ENCODE data around the gene SLC35F2. TPM values are rescaled to one million over a fixed set of nuclear protein-coding genes. Genes with fewer than 3 reads are reported as not detected.
A peak's percentile ranks its signal among the peaks of the same experiment; 100 is the strongest.

Gene SLC35F2
- total RNA-seq, 2 donors from 2014 or later = 18.8 to 23.6 TPM

- peaks cover 25% of the 10 kb centered on the region for H3K4me1 Mint-ChIP-seq
- no peak for DNase-seq
- no peaks in the 10 kb centered on the region for H3K36me3 ChIP-seq (ENCODE audit: control insufficient read depth, insufficient read depth, low read length)
- no peaks in the 10 kb centered on the region for H3K9me3 ChIP-seq (ENCODE audit: control insufficient read depth, low read length)
- no peaks in the 10 kb centered on the region for H3K27me3 Mint-ChIP-seq (ENCODE audit: insufficient read depth)
- no peak overlapping the region for H3K27ac ChIP-seq (ENCODE audit: low read depth, low read length)
- H3K27me3 ChIP-seq (ENCODE audit: control insufficient read depth, insufficient read depth, low read length, poor library complexity, severe bottlenecking) = no peaks in the 10 kb centered on the region
- no peaks in the 10 kb centered on the region for H3K36me3 Mint-ChIP-seq (ENCODE audit: low read depth)
- no peak overlapping the region for H3K9ac ChIP-seq (ENCODE audit: extremely low read depth, low read length, poor library complexity, severe bottlenecking)
- no peak overlapping the region for H3K4me3 ChIP-seq (ENCODE audit: low read length)
- no peak overlapping the region for H3K27ac Mint-ChIP-seq
- H3K4me3 Mint-ChIP-seq = no peak overlapping the region
- TF ChIP-seq, protein P1, sequence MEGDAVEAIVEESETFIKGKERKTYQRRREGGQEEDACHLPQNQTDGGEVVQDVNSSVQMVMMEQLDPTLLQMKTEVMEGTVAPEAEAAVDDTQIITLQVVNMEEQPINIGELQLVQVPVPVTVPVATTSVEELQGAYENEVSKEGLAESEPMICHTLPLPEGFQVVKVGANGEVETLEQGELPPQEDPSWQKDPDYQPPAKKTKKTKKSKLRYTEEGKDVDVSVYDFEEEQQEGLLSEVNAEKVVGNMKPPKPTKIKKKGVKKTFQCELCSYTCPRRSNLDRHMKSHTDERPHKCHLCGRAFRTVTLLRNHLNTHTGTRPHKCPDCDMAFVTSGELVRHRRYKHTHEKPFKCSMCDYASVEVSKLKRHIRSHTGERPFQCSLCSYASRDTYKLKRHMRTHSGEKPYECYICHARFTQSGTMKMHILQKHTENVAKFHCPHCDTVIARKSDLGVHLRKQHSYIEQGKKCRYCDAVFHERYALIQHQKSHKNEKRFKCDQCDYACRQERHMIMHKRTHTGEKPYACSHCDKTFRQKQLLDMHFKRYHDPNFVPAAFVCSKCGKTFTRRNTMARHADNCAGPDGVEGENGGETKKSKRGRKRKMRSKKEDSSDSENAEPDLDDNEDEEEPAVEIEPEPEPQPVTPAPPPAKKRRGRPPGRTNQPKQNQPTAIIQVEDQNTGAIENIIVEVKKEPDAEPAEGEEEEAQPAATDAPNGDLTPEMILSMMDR (conservative IDR thresholded peaks at IDR 0.05) = no peak
- no peaks in the 10 kb centered on the region for H3K4me1 ChIP-seq (ENCODE audit: control insufficient read depth, insufficient read depth, low read length)
- H3K9me3 Mint-ChIP-seq = no peaks in the 10 kb centered on the region
Observed at GRCh38 chr11:107849790-107850189, 8.8 kb downstream of the SLC35F2 start.

DNA sequence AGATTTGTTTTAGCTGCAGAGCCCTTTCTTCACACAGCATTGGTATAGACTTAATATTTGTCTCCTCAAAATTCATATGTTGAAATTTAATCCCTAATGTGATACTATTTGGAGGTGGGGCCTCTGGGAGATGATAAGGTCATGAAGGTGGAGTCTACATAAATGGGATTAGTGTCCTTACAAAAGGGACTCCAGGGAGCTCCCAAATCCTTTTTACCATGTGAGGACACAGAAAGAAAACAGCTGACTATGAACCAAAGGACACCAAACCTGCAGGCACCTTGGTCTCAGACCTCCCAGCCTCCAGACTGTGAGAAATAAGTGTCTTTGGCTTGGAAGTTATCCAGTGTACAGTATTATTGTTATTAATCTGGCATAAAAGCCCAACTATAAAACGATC is 10.2 kb downstream of the SLC35F2 start:
- H3K36me3 ChIP-seq (ENCODE audit: control insufficient read depth, insufficient read depth, low read length) = no peaks in the 10 kb centered on the region
- Mint-ChIP-seq H3K4me1 (peaks cover 25% of the 10 kb centered on the region), H3K9me3 (no peaks in the 10 kb centered on the region), H3K27me3 (ENCODE audit: insufficient read depth) (no peaks in the 10 kb centered on the region), H3K27ac (no peak overlapping the region), H3K4me3 (no peak overlapping the region), H3K36me3 (ENCODE audit: low read depth) (no peaks in the 10 kb centered on the region)
- peak overlapping the region; percentile 13 for H3K4me3 ChIP-seq (ENCODE audit: low read length)
- H3K27me3 ChIP-seq (ENCODE audit: control insufficient read depth, insufficient read depth, low read length, poor library complexity, severe bottlenecking) = no peaks in the 10 kb centered on the region
- no peak for DNase-seq
- no peak overlapping the region for H3K27ac ChIP-seq (ENCODE audit: low read depth, low read length)
- 88% methylated on average over 1 of the region's 1 CpG; no CpG with 5 or more reads in 1 of the 2 experiments for WGBS, 2 experiments (ENCODE audit: insufficient coverage in 1 of 2, insufficient read length in 1 of 2)
- H3K9ac ChIP-seq (ENCODE audit: extremely low read depth, low read length, poor library complexity, severe bottlenecking) = no peak overlapping the region
- TF ChIP-seq, protein P1 (conservative IDR thresholded peaks at IDR 0.05) = no peak
- H3K4me1 ChIP-seq (ENCODE audit: control insufficient read depth, insufficient read depth, low read length) = no peaks in the 10 kb centered on the region
- no peaks in the 10 kb centered on the region for H3K9me3 ChIP-seq (ENCODE audit: control insufficient read depth, low read length)

- no peak overlapping the region for H3K27ac ChIP-seq (ENCODE audit: low read depth, low read length)
- Mint-ChIP-seq H3K27me3 (ENCODE audit: insufficient read depth) (no peaks in the 10 kb centered on the region), H3K4me1 (peaks cover 25% of the 10 kb centered on the region), H3K9me3 (no peaks in the 10 kb centered on the region), H3K36me3 (ENCODE audit: low read depth) (no peaks in the 10 kb centered on the region), H3K4me3 (no peak overlapping the region), H3K27ac (no peak overlapping the region)
- no peak overlapping the region for H3K9ac ChIP-seq (ENCODE audit: extremely low read depth, low read length, poor library complexity, severe bottlenecking)
- H3K27me3 ChIP-seq (ENCODE audit: control insufficient read depth, insufficient read depth, low read length, poor library complexity, severe bottlenecking) = no peaks in the 10 kb centered on the region
- no peak for DNase-seq
- no peaks in the 10 kb centered on the region for H3K9me3 ChIP-seq (ENCODE audit: control insufficient read depth, low read length)
- H3K4me3 ChIP-seq (ENCODE audit: low read length) = no peak overlapping the region
- TF ChIP-seq, protein P1 (conservative IDR thresholded peaks at IDR 0.05) = no peak
- no peaks in the 10 kb centered on the region for H3K4me1 ChIP-seq (ENCODE audit: control insufficient read depth, insufficient read depth, low read length)
- WGBS, 2 experiments (ENCODE audit: insufficient coverage in 1 of 2, insufficient read length in 1 of 2) = 94 to 97% methylated on average over 2 of the region's 2 CpGs
- no peaks in the 10 kb centered on the region for H3K36me3 ChIP-seq (ENCODE audit: control insufficient read depth, insufficient read depth, low read length)
Observed at GRCh38 chr11:107847184-107847583, 11.4 kb downstream of the SLC35F2 start.

Measured in endodermal cell (in vitro differentiated cells).